ENCODE data around the gene PIK3C3. TPM values are rescaled to one million over a fixed set of nuclear protein-coding genes. Genes with fewer than 3 reads are reported as not detected.

The PIK3C3 gene
- total and polyA plus RNA-seq, 11 donors: 9.5 to 44.3 (median 28.2) TPM

DNA sequence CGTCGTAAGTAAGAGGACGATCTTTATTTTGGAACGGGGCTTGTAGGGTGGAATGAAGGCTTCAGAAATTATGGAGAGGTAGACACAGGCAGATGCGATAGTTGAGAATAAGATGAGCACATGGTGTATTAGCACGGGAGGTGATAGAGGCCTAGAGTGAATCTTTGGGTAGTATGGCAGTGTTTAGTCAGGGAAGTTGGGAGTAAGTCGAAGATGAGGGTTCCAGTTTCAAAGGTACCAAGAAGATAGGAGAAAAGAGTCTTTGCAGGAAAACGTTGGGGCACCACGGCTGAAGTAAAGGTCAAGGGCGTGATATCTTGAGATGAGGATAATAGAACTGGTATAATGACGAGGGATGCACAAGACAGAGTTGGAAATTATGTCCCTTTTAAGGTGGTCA, 654 bp downstream of the PIK3C3 start:
- intact Hi-C loops (cut with DNase I): no loop called here
- peak overlapping the region; percentile 62 to 95 (median 86) for H3K4me3 ChIP-seq
- TF ChIP-seq, protein P1, sequence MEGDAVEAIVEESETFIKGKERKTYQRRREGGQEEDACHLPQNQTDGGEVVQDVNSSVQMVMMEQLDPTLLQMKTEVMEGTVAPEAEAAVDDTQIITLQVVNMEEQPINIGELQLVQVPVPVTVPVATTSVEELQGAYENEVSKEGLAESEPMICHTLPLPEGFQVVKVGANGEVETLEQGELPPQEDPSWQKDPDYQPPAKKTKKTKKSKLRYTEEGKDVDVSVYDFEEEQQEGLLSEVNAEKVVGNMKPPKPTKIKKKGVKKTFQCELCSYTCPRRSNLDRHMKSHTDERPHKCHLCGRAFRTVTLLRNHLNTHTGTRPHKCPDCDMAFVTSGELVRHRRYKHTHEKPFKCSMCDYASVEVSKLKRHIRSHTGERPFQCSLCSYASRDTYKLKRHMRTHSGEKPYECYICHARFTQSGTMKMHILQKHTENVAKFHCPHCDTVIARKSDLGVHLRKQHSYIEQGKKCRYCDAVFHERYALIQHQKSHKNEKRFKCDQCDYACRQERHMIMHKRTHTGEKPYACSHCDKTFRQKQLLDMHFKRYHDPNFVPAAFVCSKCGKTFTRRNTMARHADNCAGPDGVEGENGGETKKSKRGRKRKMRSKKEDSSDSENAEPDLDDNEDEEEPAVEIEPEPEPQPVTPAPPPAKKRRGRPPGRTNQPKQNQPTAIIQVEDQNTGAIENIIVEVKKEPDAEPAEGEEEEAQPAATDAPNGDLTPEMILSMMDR (IDR thresholded peaks at IDR 0.05): no peak
- TF ChIP-seq POLR2A (IDR thresholded peaks at IDR 0.05): no peak
- no peaks in the 10 kb centered on the region for H3K27me3 ChIP-seq
- 6 to 7% (median 7%) methylated on average over 11 of the region's 11 CpGs for WGBS, 4 donors
- DNase-seq (no peak), ATAC-seq (peak in 1 of 4 donors; percentile 17)
- H3K27ac ChIP-seq: peak overlapping the region in 10 of 12 donors; percentile 21 to 85 (median 77)
- peaks cover 5 to 36% (median 19%) of the 10 kb centered on the region in 12 donors for H3K4me1 ChIP-seq
- no peaks in the 10 kb centered on the region for H3K9me3 ChIP-seq
- H3K36me3 ChIP-seq: peaks cover 0 to 35% (median 25%) of the 10 kb centered on the region in 9 donors

DNA sequence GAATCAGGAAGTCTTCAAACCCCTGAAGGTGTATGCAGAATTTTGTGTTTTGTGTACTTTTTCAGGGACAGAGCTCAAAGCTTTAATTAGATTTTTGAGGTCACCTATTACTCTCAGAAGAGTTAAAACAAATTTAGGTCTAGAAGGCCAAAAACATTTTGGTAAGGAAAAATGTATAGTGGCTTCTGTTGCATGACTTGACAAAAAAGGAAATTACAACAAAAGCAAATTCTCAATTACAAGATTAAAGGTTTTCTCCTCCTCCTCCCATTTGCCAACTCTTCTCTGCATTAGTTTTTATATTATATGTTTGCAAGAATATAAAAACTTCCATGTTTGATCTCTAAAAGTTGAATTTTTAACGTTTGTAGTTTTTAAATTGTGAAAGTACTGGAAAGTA, 4.0 kb downstream of the PIK3C3 start:
- Histone ChIP-seq H3K27me3 (no peaks in the 10 kb centered on the region), H3K9me3 (no peaks in the 10 kb centered on the region), H3K36me3 (peaks cover 0 to 67% (median 55%) of the 10 kb centered on the region in 9 donors), H3K27ac (no peak overlapping the region), H3K4me1 (peaks cover 5 to 42% (median 22%) of the 10 kb centered on the region in 12 donors), H3K4me3 (no peak overlapping the region)
- DNase-seq: no peak
- WGBS, 4 donors: 93 to 99% (median 94%) methylated on average over 1 of the region's 1 CpG
- intact Hi-C loops (cut with DNase I): no loop called here
- ATAC-seq: no peak
- TF ChIP-seq, protein P1 (IDR thresholded peaks at IDR 0.05): no peak
- no peak for TF ChIP-seq POLR2A (IDR thresholded peaks at IDR 0.05)

DNA sequence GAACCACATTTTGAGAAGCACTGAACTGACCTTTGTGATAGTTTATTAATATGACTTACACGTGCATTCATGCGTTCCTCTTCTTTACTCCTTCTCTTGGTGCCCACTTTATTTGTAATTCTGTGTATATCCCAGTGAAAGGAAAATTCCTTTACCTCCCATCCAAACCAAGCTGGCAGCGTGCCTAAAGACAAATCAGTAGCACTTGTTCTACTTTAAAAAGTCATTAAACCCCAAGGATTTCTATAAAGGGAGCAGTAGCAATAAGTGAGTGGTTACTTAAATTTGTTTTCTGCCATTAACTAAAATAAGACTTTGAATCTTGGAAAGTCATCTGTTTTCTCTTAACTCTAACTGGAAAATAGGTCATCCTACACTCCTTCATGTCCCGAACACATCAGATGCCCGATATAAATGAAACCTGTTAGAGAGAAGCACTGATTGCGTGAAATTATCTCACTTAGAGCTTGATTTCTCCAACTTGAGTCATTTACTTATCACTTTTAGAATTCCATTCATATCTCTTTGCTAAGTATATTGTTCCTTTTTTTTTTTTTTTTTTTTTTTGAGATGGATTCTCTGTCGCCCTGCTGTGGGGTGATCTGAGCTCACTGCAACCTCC, 10.7 kb downstream of the PIK3C3 start:
- DNase-seq (no peak), ATAC-seq (peak in 1 of 4 donors; percentile 55)
- intact Hi-C loops (cut with DNase I): loop anchor here in 1 of 10 donors (10.0 kb wide), 1 partner anchor 79 kb away; no protein-coding TSS in a partner anchor
- peaks cover 0 to 85% (median 54%) of the 10 kb centered on the region in 9 donors for H3K36me3 ChIP-seq
- 50 to 66% (median 54%) methylated on average over 7 of the region's 7 CpGs for WGBS, 4 donors
- H3K27me3 ChIP-seq: no peaks in the 10 kb centered on the region
- no peaks in the 10 kb centered on the region for H3K9me3 ChIP-seq
- H3K4me3 ChIP-seq: no peak overlapping the region
- H3K4me1 ChIP-seq: peaks cover 0 to 47% (median 21%) of the 10 kb centered on the region in 12 donors
- TF ChIP-seq POLR2A (IDR thresholded peaks at IDR 0.05): no peak
- TF ChIP-seq, protein P1 (IDR thresholded peaks at IDR 0.05): no peak
- peak overlapping the region in 1 of 12 donors; percentile 37 for H3K27ac ChIP-seq

DNA sequence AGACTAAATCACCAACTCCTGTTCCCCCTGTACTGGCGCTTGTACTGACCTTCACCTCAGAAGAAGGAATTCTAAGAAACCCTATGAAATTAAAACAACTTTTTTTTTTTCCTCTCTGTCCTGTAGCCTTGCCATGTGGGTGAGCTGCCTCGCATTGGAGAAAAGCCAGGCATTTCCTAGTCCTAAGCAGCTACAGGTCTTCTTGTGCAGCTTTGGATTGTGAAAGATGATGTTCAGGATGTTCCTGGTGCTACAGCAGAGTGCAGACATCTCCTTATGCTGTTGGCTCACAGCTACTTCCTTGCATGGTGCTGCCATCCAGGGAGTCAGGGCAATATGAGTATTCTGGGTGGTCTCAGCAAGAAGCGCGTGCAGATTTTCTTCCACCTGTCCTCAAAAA, 11.9 kb downstream of the PIK3C3 start:
- 88 to 95% (median 94%) methylated on average over 4 of the region's 4 CpGs for WGBS, 4 donors

More for the DNA sequence above, 11.9 kb downstream of the PIK3C3 start:
- H3K4me1 ChIP-seq: peaks cover 0 to 41% (median 21%) of the 10 kb centered on the region in 12 donors
- no peaks in the 10 kb centered on the region for H3K27me3 ChIP-seq
- no peak for DNase-seq
- no peak overlapping the region for H3K4me3 ChIP-seq
- H3K27ac ChIP-seq: no peak overlapping the region
- peak in 3 of 4 donors; percentile 34 to 59 (median 55) for ATAC-seq
- H3K36me3 ChIP-seq: peaks cover 0 to 85% (median 53%) of the 10 kb centered on the region in 9 donors
- H3K9me3 ChIP-seq: no peaks in the 10 kb centered on the region
- intact Hi-C loops (cut with DNase I): loop anchor here in 1 of 10 donors (10.0 kb wide), 1 partner anchor 78 kb away; no protein-coding TSS in a partner anchor
- TF ChIP-seq, protein P1 (IDR thresholded peaks at IDR 0.05): no peak
- TF ChIP-seq POLR2A (IDR thresholded peaks at IDR 0.05): no peak

All from heart left ventricle (tissue), 16 donors.